GM23338 (cell line): Measurements from ENCODE around the gene GRAMD1A. TPM values are rescaled to one million over a fixed set of nuclear protein-coding genes. Genes with fewer than 3 reads are reported as not detected.

Experiments used
- ATAC-seq: fragments of 200-7000 bp; cut with Tn5 transposase; 3 replicates; pipeline ENCODE4 v1.9.1; 2020
- DNase-seq: peaks from one replicate; pipeline ENCODE4 v3.0.0-alpha.2; 2015; ENCODE audit warnings: low spot score
- H2AFZ ChIP-seq: fragments of 200-600 bp; sonication (generic); 2 replicates; pipeline ENCODE4 v1.8.0; 2016; ENCODE audit warnings: antibody characterized with exemption, mild to moderate bottlenecking, moderate library complexity
- H3F3A ChIP-seq: fragments of 200-600 bp; sonication (generic); replicated peaks from 2 replicates; pipeline ENCODE4 v1.8.0; 2017; ENCODE audit warnings: antibody characterized with exemption, mixed run types, low read depth
- H3K27ac ChIP-seq: fragments of 200-600 bp; sonication (generic); 2 replicates; pipeline ENCODE4 v1.6.1; 2016; ENCODE audit warnings: low read depth
- H3K27me3 ChIP-seq: fragments of 200-600 bp; sonication (generic); 2 replicates; pipeline ENCODE4 v1.8.0; 2016; ENCODE audit warnings: mild to moderate bottlenecking, mixed run types, moderate library complexity; ENCODE audit not compliant: insufficient read depth
- H3K36me3 ChIP-seq: fragments of 200-600 bp; sonication (generic); 2 replicates; pipeline ENCODE4 v1.8.0; 2016; ENCODE audit warnings: mild to moderate bottlenecking; ENCODE audit not compliant: insufficient read depth
- H3K4me1 ChIP-seq: fragments of 200-600 bp; sonication (generic); 2 replicates; pipeline ENCODE4 v1.8.0; 2016; ENCODE audit warnings: mild to moderate bottlenecking, moderate library complexity; ENCODE audit not compliant: insufficient read depth
- H3K4me2 ChIP-seq: fragments of 200-600 bp; sonication (generic); 2 replicates; pipeline ENCODE4 v1.7.1; 2017; ENCODE audit warnings: mixed run types
- H3K4me3 ChIP-seq: fragments of 200-600 bp; sonication (generic); 2 replicates; pipeline ENCODE4 v1.6.1; 2016; ENCODE audit warnings: mixed run types
- H3K79me2 ChIP-seq: fragments of 200-600 bp; sonication (generic); replicated peaks from 2 replicates; pipeline ENCODE4 v1.8.0; 2017; ENCODE audit warnings: mild to moderate bottlenecking; ENCODE audit not compliant: insufficient read depth
- H3K9me2 ChIP-seq: fragments of 200-600 bp; sonication (generic); 2 replicates; pipeline ENCODE4 v1.8.0; 2017; ENCODE audit not compliant: insufficient read depth
- H4K20me1 ChIP-seq: fragments of 200-600 bp; sonication (generic); replicated peaks from 2 replicates; pipeline ENCODE4 v1.8.0; 2017; ENCODE audit warnings: mild to moderate bottlenecking; ENCODE audit not compliant: insufficient read depth
- H3K27ac Mint-ChIP-seq: 2 replicates; pipeline ENCODE4 v1.8.0; 2020; ENCODE audit warnings: inconsistent platforms, mild to moderate bottlenecking, moderate library complexity, mixed read lengths
- H3K27me3 Mint-ChIP-seq: 3 replicates; pipeline ENCODE4 v1.8.0; 2022; ENCODE audit warnings: low read depth, mild to moderate bottlenecking, moderate library complexity, mixed read lengths, inconsistent platforms; ENCODE audit not compliant: insufficient read depth, poor library complexity
- H3K36me3 Mint-ChIP-seq: 3 replicates; pipeline ENCODE4 v1.8.0; 2021; ENCODE audit warnings: low read depth, mild to moderate bottlenecking, inconsistent platforms, moderate library complexity, mixed read lengths
- H3K4me1 Mint-ChIP-seq: 3 replicates; pipeline ENCODE4 v1.8.0; 2020; ENCODE audit warnings: mild to moderate bottlenecking, inconsistent platforms, mixed read lengths
- H3K4me3 Mint-ChIP-seq: 3 replicates; pipeline ENCODE4 v1.8.0; 2021; ENCODE audit warnings: moderate library complexity, mild to moderate bottlenecking, inconsistent platforms, mixed read lengths
- H3K9me3 Mint-ChIP-seq: 3 replicates; pipeline ENCODE4 v1.8.0; 2020; ENCODE audit warnings: moderate library complexity, mild to moderate bottlenecking, inconsistent platforms, mixed read lengths
- EZH2phosphoT487 ChIP-seq: fragments of 200-600 bp; sonication (generic); IDR thresholded peaks from one replicate; pipeline ENCODE4 v1.8.1; 2018; ENCODE audit warnings: antibody characterized with exemption; ENCODE audit not compliant: unreplicated experiment
- NANOG ChIP-seq: IDR thresholded peaks from 2 replicates; pipeline ENCODE4 v1.6.1; 2016; ENCODE audit warnings: antibody characterized with exemption, borderline replicate concordance
- POLR2AphosphoS5 ChIP-seq: IDR thresholded peaks from 2 replicates; pipeline ENCODE4 v1.6.1; 2016; ENCODE audit warnings: antibody characterized with exemption, low read depth
- STAT1 ChIP-seq: IDR thresholded peaks from one replicate; pipeline ENCODE4 v1.6.1; 2016; ENCODE audit warnings: antibody characterized with exemption; ENCODE audit not compliant: unreplicated experiment
- ZNF114 ChIP-seq: fragments of 250-450 bp; sonication (Bioruptor Pico); IDR thresholded peaks from 2 replicates; pipeline ENCODE4 v1.5.0; 2020; ENCODE audit warnings: mild to moderate bottlenecking, moderate library complexity
- polyA plus RNA-seq: library from polyadenylated mRNA; unstranded; fragments of >200 nt; fragmentation: Nextera tagmentation; extraction: Ambion mirVana; gene quantifications from 2 replicates; pipeline ENCODE4 v1.2.1, GENCODE V29; 2016
- total RNA-seq: library from RNA; depleted of rRNA; stranded (reverse); fragments of >200 nt; shearing (Covaris generic); gene quantifications from 2 replicates; pipeline ENCODE4 v1.2.3, GENCODE V29; 2014
- TF ChIP-seq, protein P1 (sequence below): IDR thresholded peaks from 2 replicates; pipeline ENCODE4 v1.6.1; 2016; ENCODE audit warnings: antibody characterized with exemption

The GRAMD1A gene
- total and polyA plus RNA-seq, 2 experiments from 2014 or later, result 122 to 174 TPM

DNA sequence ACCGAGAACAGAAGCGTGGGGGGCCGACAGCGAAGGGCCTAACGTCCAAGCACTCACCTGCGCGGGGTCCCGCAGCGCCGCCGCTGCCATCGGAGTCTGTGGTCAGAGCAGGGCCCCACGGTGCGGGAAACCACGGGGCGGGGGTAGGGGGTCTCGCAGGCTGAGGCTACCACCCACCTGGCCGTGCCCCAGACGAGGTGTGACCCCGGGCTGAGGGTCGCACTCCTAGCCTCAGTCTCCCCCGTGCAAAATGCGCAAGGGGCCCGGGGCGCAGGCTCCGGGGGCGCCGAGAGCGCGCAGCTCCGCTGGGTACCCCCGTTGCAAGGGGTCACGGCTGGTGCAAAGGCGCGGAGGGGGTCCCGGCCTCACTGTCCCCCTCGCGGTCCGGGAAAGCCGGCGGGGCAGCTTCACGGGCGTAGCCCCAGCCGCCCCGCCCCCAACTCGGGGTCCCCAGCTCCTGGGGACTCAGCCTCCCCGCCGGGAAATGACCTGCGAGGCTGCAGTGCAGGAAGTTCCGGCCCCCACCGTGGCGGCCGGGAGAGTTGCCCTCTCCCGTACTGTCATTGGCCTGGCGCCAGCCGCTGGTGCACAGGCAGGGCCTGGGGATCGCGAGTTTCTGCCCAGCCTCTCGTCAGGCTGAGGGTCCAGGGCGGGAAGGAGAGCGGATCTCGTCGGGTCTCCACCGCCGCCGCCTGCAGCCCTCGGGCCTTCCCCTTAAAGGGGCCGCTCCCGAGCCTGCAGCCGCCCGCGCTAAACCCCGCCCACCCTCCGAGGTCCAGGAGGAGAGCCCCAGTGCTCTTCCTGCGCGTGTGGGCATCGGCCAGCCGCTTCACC, 36.3 kb upstream of the GRAMD1A start, which contains the start of gene ZNF792:
Gene ZNF792 (minus strand): TSS at position 657 of the 834 bp plus-strand sequence. CDS start 567 bp downstream, at position 90.
- Histone ChIP-seq H2AFZ (peak within 1 kb of the TSS; percentile 97), H3F3A (0 out of 2 replicates have a peak, but pooled peaks cover 3% of the 10 kb centered on the region), H3K9me2 (no peaks in the 10 kb centered on the region), H3K79me2 (peaks cover 15% of the 10 kb centered on the region), H3K27ac (no peak within 1 kb of the TSS; the same call in 1 of the 2 replicates), H3K4me2 (peak within 1 kb of the TSS; percentile 97), H3K27me3 (peaks cover 11% of the 10 kb centered on the region), H3K4me3 (peak within 1 kb of the TSS; percentile 97), H3K36me3 (peaks cover 8% of the 10 kb centered on the region), H4K20me1 (no peaks in the 10 kb centered on the region), H3K4me1 (peaks cover 13% of the 10 kb centered on the region)
- peaks cover 64% of the 10 kb centered on the region for H3K36me3 Mint-ChIP-seq
- peak; percentile 95 for ATAC-seq
- no peak within 1 kb of the TSS for H3K27ac Mint-ChIP-seq
- peak; percentile 88 for DNase-seq
- TF ChIP-seq ZNF114 (CRISPR knock-in tag) (no peak), EZH2phosphoT487 (no peak), NANOG (no peak), POLR2AphosphoS5 (peak; percentile 62)
- TF ChIP-seq, protein P1, sequence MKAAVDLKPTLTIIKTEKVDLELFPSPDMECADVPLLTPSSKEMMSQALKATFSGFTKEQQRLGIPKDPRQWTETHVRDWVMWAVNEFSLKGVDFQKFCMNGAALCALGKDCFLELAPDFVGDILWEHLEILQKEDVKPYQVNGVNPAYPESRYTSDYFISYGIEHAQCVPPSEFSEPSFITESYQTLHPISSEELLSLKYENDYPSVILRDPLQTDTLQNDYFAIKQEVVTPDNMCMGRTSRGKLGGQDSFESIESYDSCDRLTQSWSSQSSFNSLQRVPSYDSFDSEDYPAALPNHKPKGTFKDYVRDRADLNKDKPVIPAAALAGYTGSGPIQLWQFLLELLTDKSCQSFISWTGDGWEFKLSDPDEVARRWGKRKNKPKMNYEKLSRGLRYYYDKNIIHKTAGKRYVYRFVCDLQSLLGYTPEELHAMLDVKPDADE, result peak; percentile 44; the same call in 1 of the 2 replicates
- peaks cover 69% of the 10 kb centered on the region for H3K9me3 Mint-ChIP-seq
- H3K4me1 Mint-ChIP-seq, result peaks cover 13% of the 10 kb centered on the region
- peak within 1 kb of the TSS; percentile 76 for H3K4me3 Mint-ChIP-seq
- H3K27me3 Mint-ChIP-seq, result peaks cover 25% of the 10 kb centered on the region

- DNase-seq (no peak), ATAC-seq (no peak)
- Histone ChIP-seq H3K36me3 (peaks cover under 1% of the 10 kb centered on the region; the same call in 1 of the 2 replicates), H3K4me2 (peak overlapping the region; percentile 97), H3K9me2 (no peaks in the 10 kb centered on the region), H3K27me3 (peaks cover 11% of the 10 kb centered on the region), H3F3A (0 out of 2 replicates have a peak, but pooled peaks cover 3% of the 10 kb centered on the region), H3K4me1 (peaks cover 13% of the 10 kb centered on the region), H2AFZ (peak overlapping the region; percentile 97; the same call in 1 of the 2 replicates), H3K27ac (no peak overlapping the region), H3K4me3 (peak overlapping the region; percentile 97), H3K79me2 (peaks cover 15% of the 10 kb centered on the region), H4K20me1 (no peaks in the 10 kb centered on the region)
- peak overlapping the region; percentile 75 for H3K4me3 Mint-ChIP-seq
- peaks cover 59% of the 10 kb centered on the region for H3K36me3 Mint-ChIP-seq
- peaks cover 66% of the 10 kb centered on the region for H3K9me3 Mint-ChIP-seq
- peaks cover 25% of the 10 kb centered on the region for H3K27me3 Mint-ChIP-seq
- no peak overlapping the region for H3K27ac Mint-ChIP-seq
- peaks cover 13% of the 10 kb centered on the region for H3K4me1 Mint-ChIP-seq
- TF ChIP-seq STAT1, result no peak
- TF ChIP-seq, protein P1, result no peak
These were observed 35.5 kb upstream of the GRAMD1A start for GRCh38 chr19:34964598-34964997.
